Neuron (in vitro differentiated cells): ENCODE measurements around the gene GARNL3.

ENCODE experiments used
- H2AFZ ChIP-seq: one replicate; pipeline ENCODE4 v1.6.1; 2013; ENCODE audit warnings: low read depth, mild to moderate bottlenecking, inconsistent platforms, low read length, moderate library complexity
- H3K27me3 ChIP-seq: one replicate; pipeline ENCODE4 v1.6.1; 2013; ENCODE audit warnings: low read length; ENCODE audit not compliant: insufficient read depth
- H3K36me3 ChIP-seq: one replicate; pipeline ENCODE4 v1.6.1; 2013; ENCODE audit warnings: low read length; ENCODE audit not compliant: insufficient read depth
- H3K4me1 ChIP-seq: one replicate; pipeline ENCODE4 v1.6.1; 2013; ENCODE audit warnings: low read length; ENCODE audit not compliant: insufficient read depth
- H3K4me3 ChIP-seq: 2 replicates; pipeline ENCODE4 v1.5.1; 2013; ENCODE audit warnings: mild to moderate bottlenecking, low read length, moderate library complexity
- H3K9me3 ChIP-seq: one replicate; pipeline ENCODE4 v1.6.1; 2013; ENCODE audit warnings: low read length

GARNL3 gene

GRCh38 chr9:127224883-127225739 lies 39.5 kb upstream of the GARNL3 start:
- H2AFZ ChIP-seq: peak overlapping the region; percentile 97
- H3K4me1 ChIP-seq: peaks cover 3% of the 10 kb centered on the region
- no peaks in the 10 kb centered on the region for H3K27me3 ChIP-seq
- peak overlapping the region; percentile 76 for H3K4me3 ChIP-seq
- no peaks in the 10 kb centered on the region for H3K9me3 ChIP-seq
- H3K36me3 ChIP-seq: no peaks in the 10 kb centered on the region

DNA sequence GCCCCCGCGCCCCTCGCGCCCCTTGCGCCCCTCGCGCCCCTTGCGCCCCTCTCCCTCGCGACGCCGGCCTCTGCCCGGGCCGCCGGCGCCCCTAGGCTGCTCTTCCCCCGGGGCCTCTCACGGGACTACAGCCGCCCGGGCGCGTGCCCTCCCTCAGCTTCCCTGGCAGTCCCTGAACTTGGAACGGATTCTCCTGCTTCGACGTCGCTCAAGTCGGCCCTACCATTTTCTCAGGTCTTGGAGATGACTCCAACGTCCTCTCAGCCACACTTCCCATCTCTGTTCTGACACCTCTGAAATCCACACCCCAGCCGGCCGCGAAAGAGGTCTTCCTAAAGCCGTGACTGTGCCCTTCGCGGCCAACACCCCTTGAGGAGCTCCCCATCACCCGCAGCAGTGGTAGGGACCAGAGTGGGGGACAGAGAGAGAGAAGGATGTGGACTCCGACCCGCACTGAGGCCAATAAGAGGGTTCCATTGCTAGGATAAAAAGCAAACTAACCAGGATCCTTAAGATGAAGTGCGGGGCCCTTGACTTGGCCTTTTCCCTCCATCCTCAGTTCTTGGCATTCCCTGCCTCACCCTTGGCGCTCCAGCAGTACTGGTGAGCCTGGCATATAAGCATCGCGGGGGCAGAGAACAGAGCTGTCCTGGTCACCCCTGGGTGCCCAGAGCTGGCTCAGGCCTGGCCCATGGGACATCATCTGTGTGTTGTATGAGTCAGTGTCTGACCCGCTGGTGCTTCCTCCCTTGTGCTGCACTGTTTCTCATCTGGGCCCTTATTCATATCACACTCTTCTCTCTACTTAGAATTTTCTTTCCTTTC lies 38.6 kb upstream of the GARNL3 start:
- Histone ChIP-seq H3K4me1 (peaks cover 3% of the 10 kb centered on the region), H2AFZ (no peak overlapping the region), H3K27me3 (no peaks in the 10 kb centered on the region), H3K36me3 (no peaks in the 10 kb centered on the region), H3K9me3 (no peaks in the 10 kb centered on the region), H3K4me3 (peak overlapping the region; percentile 76)

DNA sequence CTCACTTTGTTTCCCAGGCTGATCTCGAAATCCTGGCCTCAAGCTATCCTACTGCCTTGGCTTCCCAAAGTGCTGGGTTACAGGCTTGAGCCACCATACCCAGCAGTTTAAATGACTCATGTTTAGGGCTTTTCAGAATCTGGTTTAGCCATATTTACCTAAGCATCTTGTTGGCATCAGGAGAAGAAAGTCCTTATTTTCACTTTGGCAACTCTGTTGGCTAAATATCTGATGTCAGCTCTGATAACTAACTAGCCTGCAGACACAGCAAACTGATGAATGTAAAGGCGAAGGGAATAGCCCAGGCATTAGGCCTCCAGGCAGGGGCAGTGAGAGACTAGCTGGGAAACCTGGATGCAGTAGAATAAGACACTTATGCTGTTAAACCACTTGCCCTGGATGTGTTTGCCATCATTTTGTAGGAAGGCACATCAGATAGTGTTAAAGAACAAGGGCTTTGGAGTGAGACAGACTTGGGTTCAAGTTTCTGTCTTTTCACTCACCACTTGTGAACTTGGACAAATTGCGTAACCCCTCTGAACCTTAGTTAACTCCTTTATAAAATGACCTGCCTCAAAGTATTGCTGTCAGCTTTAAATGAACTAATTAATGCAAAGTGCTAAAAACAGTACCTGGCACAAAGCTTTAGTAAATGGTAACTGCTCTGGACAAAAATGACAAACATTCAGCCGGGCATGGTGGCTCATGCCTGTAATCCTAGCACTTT lies 34.7 kb upstream of the GARNL3 start:
- no peaks in the 10 kb centered on the region for H3K9me3 ChIP-seq
- no peaks in the 10 kb centered on the region for H3K27me3 ChIP-seq
- H2AFZ ChIP-seq: no peak overlapping the region
- no peaks in the 10 kb centered on the region for H3K36me3 ChIP-seq
- H3K4me1 ChIP-seq: peaks cover 3% of the 10 kb centered on the region
- no peak overlapping the region for H3K4me3 ChIP-seq

- H3K4me1 ChIP-seq: no peaks in the 10 kb centered on the region
- no peaks in the 10 kb centered on the region for H3K27me3 ChIP-seq
- no peak overlapping the region for H3K4me3 ChIP-seq
- H3K36me3 ChIP-seq: no peaks in the 10 kb centered on the region
- H2AFZ ChIP-seq: no peak overlapping the region
- H3K9me3 ChIP-seq: no peaks in the 10 kb centered on the region
Measured at GRCh38 chr9:127231666-127232065, 32.9 kb upstream of the GARNL3 start.

DNA sequence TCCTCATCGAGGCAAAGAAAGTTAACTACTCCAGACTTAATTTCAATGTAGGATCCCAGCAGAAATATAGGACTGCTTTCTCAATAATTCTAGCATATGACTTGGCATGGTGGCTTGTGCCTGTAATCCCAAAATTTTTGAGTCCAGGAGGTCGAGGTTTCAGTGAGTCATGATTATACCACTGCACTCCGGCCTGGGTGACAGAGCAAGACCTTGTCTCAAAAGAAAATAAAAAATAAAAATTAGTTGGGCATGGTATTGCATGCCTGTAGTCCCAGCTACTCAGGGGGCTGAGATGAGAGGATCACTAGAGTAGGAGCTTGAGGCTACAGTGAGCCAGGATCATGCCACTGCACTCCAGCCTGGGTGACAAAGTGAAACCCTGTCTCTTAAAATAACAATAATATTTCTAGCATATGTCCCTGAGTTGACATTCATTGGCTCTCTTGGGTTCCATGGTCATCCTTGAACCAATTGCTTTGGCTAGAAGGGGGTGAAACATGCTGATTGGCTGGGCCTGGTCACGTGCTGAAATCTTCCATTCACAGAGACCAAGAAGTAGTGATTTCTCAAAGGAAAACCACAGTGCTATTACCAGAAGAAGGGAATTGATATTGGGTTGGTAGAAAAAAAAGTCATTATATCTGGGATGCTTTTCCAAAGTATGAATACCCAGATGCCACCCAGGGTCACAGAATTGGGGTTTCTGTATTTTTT lies 31.6 kb upstream of the GARNL3 start:
- no peak overlapping the region for H2AFZ ChIP-seq
- H3K4me1 ChIP-seq: no peaks in the 10 kb centered on the region
- H3K9me3 ChIP-seq: no peaks in the 10 kb centered on the region
- H3K27me3 ChIP-seq: no peaks in the 10 kb centered on the region
- H3K36me3 ChIP-seq: peaks cover 4% of the 10 kb centered on the region
- no peak overlapping the region for H3K4me3 ChIP-seq

- H3K4me3 ChIP-seq: no peak overlapping the region
- no peaks in the 10 kb centered on the region for H3K4me1 ChIP-seq
- peaks cover 5% of the 10 kb centered on the region for H3K36me3 ChIP-seq
- no peaks in the 10 kb centered on the region for H3K9me3 ChIP-seq
- no peak overlapping the region for H2AFZ ChIP-seq
- no peaks in the 10 kb centered on the region for H3K27me3 ChIP-seq
Measured at GRCh38 chr9:127233550-127233949, 31.0 kb upstream of the GARNL3 start.

DNA sequence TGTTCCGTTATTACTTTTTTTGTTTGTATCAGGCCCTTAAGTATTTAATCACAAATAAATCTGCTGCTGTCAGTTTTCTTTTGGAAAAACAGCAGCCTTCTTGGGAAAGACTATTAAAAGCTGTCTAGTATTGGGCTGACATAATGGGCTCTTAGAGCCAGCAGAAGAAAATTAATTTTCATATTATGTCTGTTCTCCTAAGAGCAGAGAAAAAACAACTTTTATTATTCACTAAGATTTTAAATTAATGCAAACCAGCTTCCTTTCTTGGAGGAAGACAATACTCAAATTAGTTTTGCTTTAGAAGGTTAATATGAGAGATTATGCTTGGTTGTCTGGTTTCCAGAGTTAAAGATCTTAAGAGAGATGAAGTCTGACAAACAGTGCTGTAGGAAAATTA lies 30.6 kb upstream of the GARNL3 start:
- no peak overlapping the region for H2AFZ ChIP-seq
- H3K4me1 ChIP-seq: no peaks in the 10 kb centered on the region
- no peaks in the 10 kb centered on the region for H3K9me3 ChIP-seq
- no peak overlapping the region for H3K4me3 ChIP-seq
- H3K36me3 ChIP-seq: peaks cover 5% of the 10 kb centered on the region
- H3K27me3 ChIP-seq: no peaks in the 10 kb centered on the region

DNA sequence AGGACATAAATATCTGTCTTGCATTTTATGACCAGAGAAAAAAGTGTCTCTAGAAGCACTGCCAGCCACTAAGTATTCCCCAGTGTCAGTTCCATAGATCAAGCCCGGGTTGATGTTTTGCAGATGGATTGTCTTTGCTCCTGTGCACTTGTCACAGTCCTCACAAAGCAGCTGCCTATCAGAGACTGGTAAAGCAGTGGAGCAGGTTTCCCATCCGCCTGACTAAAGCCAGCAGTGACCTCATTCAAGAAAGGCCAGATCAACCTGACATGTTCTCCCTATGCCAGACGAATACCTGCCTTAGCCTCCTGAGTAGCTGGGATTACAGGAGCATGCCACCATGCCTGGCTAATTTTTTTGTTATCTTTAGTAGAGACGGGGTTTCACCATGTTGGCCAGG lies 26.8 kb upstream of the GARNL3 start:
- no peaks in the 10 kb centered on the region for H3K27me3 ChIP-seq
- no peaks in the 10 kb centered on the region for H3K9me3 ChIP-seq
- no peak overlapping the region for H2AFZ ChIP-seq
- H3K4me1 ChIP-seq: no peaks in the 10 kb centered on the region
- H3K4me3 ChIP-seq: no peak overlapping the region
- H3K36me3 ChIP-seq: peaks cover 5% of the 10 kb centered on the region

- no peaks in the 10 kb centered on the region for H3K4me1 ChIP-seq
- no peaks in the 10 kb centered on the region for H3K9me3 ChIP-seq
- peaks cover 5% of the 10 kb centered on the region for H3K36me3 ChIP-seq
- no peak overlapping the region for H2AFZ ChIP-seq
- no peak overlapping the region for H3K4me3 ChIP-seq
- no peaks in the 10 kb centered on the region for H3K27me3 ChIP-seq
Measured at GRCh38 chr9:127241354-127241753, 23.2 kb upstream of the GARNL3 start.

DNA sequence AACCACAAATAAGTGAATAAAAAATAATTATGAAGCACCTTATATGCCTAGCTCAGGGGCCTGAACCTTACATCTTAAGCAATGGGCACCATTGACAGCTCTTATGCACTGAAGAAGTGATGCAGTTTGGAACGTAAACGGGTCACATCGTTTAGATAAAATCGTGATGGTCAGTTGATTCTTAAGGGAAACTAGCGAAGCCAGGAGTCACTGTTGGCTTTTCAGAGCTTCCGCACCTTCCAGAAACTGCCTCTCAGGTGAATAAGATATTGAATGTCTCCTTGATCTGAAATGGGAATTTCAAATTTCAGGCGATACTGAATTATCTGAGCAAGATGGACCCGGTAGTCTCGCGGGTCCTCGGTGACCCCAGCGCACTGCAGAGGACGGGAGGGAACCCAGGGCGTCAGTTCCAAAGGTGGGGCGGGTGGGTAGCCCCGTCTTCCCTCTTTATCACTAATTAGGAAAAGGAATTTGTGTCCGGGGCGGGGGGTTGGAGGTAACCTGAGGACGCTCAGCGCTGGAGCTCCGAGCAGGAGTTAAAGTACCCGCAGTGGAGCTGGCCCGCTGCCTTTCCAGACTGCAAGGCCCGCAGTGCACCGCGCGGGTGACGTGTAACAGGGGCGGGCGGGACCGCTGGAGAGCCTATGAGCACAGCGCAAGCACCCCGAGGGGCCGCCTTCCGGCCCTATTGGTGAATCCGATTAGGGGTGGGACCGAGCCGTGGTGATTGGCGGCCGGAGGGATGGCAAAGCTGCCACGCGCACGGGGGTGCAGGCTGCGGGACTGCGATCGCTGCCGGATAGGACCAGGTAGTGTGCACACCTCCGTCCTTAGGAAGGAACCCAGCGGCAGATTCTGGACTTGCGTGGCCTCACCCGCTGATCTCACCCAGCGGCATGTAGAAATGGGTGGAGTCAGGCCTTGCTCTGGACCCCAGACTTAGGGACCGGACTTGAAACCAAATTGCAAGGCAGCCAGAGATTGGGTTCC lies 19.7 kb upstream of the GARNL3 start:
- H3K36me3 ChIP-seq: no peaks in the 10 kb centered on the region
- H3K4me3 ChIP-seq: peak overlapping the region; percentile 54
- peak overlapping the region; percentile 59 for H2AFZ ChIP-seq
- no peaks in the 10 kb centered on the region for H3K4me1 ChIP-seq
- no peaks in the 10 kb centered on the region for H3K9me3 ChIP-seq
- no peaks in the 10 kb centered on the region for H3K27me3 ChIP-seq

DNA sequence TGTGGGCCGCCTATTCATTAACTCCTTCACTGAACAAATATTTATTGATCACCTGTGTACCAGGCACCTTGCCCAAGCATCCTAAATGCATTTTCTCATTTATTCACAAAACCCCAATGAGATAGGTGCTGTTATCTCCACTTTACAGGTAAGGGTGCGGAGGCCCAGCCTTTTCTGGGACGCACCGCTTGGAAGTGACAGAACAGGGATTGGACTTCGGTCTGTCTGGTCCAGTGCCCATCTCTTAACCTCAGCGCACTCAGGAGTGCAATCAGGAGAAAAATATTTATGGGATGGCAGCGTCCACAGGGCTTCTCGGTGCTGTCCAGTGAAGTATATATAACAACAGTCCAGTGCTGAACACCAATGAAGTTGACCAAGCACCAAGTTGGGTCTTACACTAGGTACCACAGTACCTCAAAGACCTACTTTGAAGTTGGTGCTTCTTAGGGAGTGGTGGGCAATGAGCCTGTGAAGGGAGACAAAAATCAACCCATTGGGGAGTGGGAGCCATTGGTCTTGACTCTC lies 18.9 kb upstream of the GARNL3 start:
- H3K4me1 ChIP-seq: no peaks in the 10 kb centered on the region
- H3K9me3 ChIP-seq: no peaks in the 10 kb centered on the region
- H3K4me3 ChIP-seq: peak overlapping the region; percentile 54
- no peaks in the 10 kb centered on the region for H3K27me3 ChIP-seq
- H2AFZ ChIP-seq: peak overlapping the region; percentile 59
- H3K36me3 ChIP-seq: no peaks in the 10 kb centered on the region
